Islet of Langerhans (tissue), 1 donor: ENCODE measurements around the gene E4F1.
"Not testable (repeated sequence)": the region's sequence is repeated elsewhere in the genome, so short reads cannot be mapped to it uniquely, and the experiment has no call there.

Source experiments
- FAIRE-seq: peaks from one replicate; lab custom pipeline; 2011; peaks lifted over from hg19 to GRCh38; lab: Jason Lieb, UNC

Gene E4F1

GRCh38 chr16:2244926-2245795 lies 21.8 kb downstream of the E4F1 start:
- FAIRE-seq, result no peak

GRCh38 chr16:2246301-2246885 lies 23.0 kb downstream of the E4F1 start:
- FAIRE-seq, result no peak

- no peak for FAIRE-seq
Observed at GRCh38 chr16:2250652-2251295, 27.4 kb downstream of the E4F1 start.

- no peak for FAIRE-seq
Observed at GRCh38 chr16:2251296-2252111, 28.1 kb downstream of the E4F1 start, which contains the start of gene ECI1. TSS of gene ECI1 (minus strand) at chr16:2251587. CDS start at chr16:2251566, 21 bp downstream.

GRCh38 chr16:2252806-2253148 lies 29.4 kb downstream of the E4F1 start:
- FAIRE-seq, result no peak

- no peak for FAIRE-seq
Observed at GRCh38 chr16:2253293-2253692, 29.9 kb downstream of the E4F1 start.

GRCh38 chr16:2256531-2257140 lies 33.2 kb downstream of the E4F1 start:
- FAIRE-seq, result no peak

- FAIRE-seq, result no peak
Observed at GRCh38 chr16:2257726-2258125, 34.3 kb downstream of the E4F1 start.

- not testable (repeated sequence) for FAIRE-seq
Observed at GRCh38 chr16:2258530-2258929, 35.1 kb downstream of the E4F1 start.

GRCh38 chr16:2260250-2260649 lies 36.9 kb downstream of the E4F1 start:
- no peak for FAIRE-seq

GRCh38 chr16:2263026-2263425 lies 39.6 kb downstream of the E4F1 start:
- not testable (repeated sequence) for FAIRE-seq

- not testable (repeated sequence) for FAIRE-seq
Observed at GRCh38 chr16:2266887-2267286, 43.5 kb downstream of the E4F1 start.

- not testable (repeated sequence) for FAIRE-seq
Observed at GRCh38 chr16:2267505-2267912, 44.1 kb downstream of the E4F1 start.

- FAIRE-seq, result no peak
Observed at GRCh38 chr16:2267913-2268666, 44.7 kb downstream of the E4F1 start, which contains the start of gene RNPS1. TSS of gene RNPS1 (minus strand) at chr16:2268126. CDS start at chr16:2264643, 3,483 bp downstream.

- no peak for FAIRE-seq
Observed at GRCh38 chr16:2270070-2270462, 46.7 kb downstream of the E4F1 start.

GRCh38 chr16:2270588-2271470 lies 47.4 kb downstream of the E4F1 start:
- FAIRE-seq, result no peak

GRCh38 chr16:2271848-2272461 lies 48.6 kb downstream of the E4F1 start:
- FAIRE-seq, result no peak

- FAIRE-seq, result no peak
Observed at GRCh38 chr16:2273484-2273883, 50.1 kb downstream of the E4F1 start.

GRCh38 chr16:2273931-2274330 lies 50.5 kb downstream of the E4F1 start:
- FAIRE-seq, result no peak
